ENCODE measurements around the gene KCND2.

- TF ChIP-seq REST (IDR thresholded peaks at IDR 0.05; ENCODE audit: low read depth) (no peak), EP300 (IDR thresholded peaks at IDR 0.05; ENCODE audit: borderline replicate concordance) (no peak), TAF1 (IDR thresholded peaks at IDR 0.05; ENCODE audit: low read depth) (no peak)
Measured at GRCh38 chr7:120720317-120720716, 447.3 kb downstream of the KCND2 start.
